Kidney capillary endothelial cell (primary cell): Measurements from ENCODE around the gene GAS6.
"Not testable (repeated sequence)": the region's sequence is repeated elsewhere in the genome, so short reads cannot be mapped to it uniquely, and the experiment has no call there.

Experiments used
- DNase-seq: peaks from one replicate; pipeline ENCODE4 v3.0.0-alpha.2; 2018; ENCODE audit warnings: low spot score

The GAS6 gene

GRCh38 chr13:113863524-113864272 is at the start of gene GAS6:
Gene GAS6, minus strand, starts transcription at chr13:113864076. Its CDS starts 156 bp downstream, at chr13:113863920.
- peak; percentile 42 for DNase-seq

DNA sequence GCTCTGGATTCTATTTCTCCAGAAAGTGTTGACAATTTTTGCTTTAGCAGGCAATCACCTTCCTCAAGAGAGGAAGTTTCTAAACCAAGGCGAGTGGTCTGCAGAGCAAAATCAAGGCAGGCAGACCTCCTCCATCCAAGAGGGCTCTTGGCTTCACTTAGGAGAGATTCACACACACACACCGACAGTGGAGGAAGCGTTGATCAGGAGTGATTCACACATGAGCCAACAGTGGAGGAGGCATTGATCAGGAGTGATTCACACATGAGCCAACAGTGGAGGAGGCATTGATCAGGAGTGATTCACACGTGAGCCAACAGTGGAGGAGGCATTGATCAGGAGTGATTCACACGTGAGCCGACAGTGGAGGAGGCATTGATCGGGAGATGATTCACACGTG is 49.5 kb upstream of the GAS6 start:
- DNase-seq = not testable (repeated sequence)

DNA sequence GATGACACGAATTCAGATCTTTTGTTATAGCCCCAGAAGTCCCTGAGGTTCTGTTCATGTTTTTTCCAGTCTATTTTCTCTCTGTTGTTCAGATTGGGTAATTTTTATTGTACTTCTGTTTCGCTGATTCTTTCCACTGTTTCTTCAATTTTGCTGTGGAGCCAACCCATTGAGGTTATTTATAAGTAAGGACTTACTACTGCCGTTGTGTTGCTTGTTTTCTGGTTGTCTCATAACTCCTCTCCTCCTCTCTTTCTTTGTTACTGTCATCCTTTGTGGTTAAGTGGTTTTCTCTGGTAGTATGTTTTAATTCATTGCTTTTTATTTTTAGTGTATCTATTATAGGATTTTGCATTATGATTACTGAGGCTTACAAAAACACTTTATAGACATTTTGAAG is 48.7 kb upstream of the GAS6 start:
- no peak for DNase-seq

DNA sequence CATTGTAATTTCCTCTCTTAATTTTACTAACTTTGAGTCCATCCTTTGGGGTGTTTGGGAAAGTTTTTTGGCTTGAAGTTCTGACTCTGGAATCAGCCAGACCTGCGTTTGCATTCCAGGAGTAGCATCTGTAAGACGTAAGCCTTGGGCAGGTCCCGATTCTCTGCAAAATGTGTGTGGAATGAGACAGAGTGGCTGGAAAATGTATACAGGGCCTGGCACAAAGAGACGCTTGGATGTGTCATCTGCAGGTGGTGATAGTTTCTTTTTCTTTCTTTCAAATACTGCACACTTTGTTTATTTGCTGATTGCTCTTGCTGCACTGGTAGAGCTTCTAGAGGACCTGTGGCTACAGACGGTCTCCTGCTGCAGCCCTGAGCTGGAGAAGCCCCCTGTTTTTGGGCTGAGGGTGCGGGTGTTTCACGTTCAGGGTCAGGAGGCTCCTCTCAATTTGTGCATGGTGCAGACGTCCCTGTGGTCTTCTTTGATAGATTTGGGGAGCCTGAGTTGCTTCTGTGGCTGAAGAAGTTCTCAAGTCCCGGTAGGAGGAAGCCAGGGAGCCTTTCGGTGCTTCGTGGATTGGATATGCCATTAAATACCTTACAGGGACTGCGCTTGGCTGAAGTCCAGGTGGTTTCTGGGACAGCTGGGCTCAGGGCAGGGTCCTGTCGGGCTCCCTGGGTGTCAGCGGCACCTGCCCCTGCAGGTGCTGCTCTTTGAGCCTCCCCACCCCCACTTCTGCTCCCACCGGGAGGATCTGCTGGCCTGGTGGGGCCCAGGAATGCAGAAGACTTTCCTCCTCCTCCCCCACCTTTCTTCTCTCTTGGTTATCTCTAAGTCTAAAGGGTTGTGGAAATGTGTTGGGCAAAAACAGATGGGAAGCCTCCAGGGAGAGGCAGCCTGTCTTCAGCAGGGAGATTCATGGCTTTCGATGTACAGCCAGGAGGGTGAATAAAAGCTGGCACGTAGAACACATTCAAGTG is 44.0 kb upstream of the GAS6 start:
- DNase-seq = no peak

DNA sequence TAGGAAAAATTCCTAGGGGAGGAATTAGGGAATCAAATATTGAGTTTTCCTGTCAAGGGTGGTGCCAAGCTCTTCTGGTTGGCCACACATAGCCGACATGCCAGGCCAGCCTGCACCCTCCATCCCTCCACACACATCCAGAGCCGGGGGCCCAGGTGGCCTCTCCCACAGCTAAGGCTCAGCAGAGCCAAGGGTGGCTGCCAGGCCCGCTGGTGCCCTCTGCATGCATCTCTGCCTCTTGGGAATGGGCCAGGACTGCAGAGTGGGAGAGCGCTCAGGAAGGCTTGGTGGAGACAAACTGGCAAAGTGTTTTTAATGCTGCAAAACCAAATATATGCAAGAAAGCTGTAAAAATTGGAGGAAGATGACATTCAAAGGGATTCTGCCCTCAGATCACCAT is 42.7 kb upstream of the GAS6 start:
- DNase-seq = no peak

- no peak for DNase-seq
Measured at GRCh38 chr13:113905942-113906341, 42.1 kb upstream of the GAS6 start.

DNA sequence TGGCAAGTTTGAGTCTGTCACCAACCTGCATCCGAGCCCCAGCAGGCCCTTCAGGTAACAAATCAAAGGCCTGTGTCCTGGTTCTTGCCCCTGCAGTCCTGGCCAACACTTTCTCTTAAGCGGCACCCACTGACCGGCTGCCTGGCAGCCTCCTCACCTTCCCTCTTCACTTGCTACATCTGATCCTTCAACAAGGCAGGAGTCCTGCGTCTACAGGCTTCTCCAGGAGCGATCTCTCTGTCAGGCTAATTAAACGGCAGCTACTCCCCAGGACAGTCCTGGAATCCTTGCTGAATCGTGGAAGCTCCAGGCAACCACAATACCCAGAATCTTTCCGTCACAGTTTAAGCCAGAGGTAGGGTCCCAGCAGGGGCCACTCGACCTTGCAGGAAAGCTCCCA is 41.1 kb upstream of the GAS6 start:
- no peak for DNase-seq

- peak; percentile 37 for DNase-seq
Measured at GRCh38 chr13:113904411-113904810, 40.5 kb upstream of the GAS6 start.

DNA sequence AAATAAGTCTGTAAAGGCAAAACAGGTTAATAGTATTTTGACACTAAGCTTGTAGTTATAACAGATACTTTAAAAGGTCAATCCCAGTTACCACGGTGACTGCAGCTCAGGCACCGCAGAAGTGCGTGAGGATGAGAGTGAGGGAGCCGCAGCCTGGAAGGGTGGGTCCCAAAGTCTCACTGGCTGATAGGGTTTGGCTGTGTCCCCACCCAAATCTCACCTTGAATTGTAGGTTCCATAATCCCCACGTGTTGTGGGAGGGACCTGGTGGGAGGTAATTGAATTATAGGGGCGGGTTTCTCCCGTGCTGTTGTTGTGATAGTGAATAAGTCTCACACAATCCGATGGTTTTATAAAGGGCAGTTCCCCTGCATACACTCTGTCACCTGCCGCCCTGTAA is 40.0 kb upstream of the GAS6 start:
- no peak for DNase-seq

DNA sequence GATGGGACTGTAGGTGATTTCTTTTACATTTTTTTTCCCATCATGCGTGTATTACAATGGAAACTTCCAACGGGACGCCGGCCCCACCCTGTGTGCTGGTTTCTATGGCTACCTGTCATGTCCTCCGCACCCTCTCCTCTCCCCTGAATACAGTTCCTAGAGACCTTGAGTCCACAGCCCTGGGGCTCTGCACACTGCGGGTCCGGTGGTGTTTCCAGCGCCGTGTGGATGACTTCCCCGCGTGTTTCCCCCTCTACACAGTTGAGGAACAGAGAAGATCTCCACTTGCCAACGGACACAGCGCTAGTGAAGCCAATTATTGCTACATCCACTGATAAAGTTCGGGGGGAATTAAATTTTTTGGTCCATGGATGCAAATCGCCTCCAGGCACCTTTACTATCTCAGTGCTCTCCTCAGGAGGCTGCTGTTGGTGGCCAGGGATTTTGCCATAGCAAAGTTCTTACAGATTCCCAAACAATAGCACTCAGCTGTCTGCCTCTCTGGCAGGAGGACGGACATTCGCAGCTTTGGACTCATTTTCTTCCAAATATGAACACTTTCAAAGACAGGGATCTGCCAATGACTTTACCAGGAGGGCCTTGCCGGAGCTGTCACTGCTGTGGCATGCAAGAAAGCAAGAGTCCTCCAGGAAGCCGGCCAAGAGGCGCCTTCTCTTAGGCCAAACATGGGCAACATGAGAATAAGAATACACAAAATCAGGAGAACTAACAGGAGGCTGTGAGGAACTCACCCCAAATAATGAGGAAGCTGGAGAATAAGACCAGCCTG is 39.3 kb upstream of the GAS6 start:
- DNase-seq = no peak

- DNase-seq = no peak
Measured at GRCh38 chr13:113902481-113902880, 38.6 kb upstream of the GAS6 start.

GRCh38 chr13:113901642-113902041 is 37.8 kb upstream of the GAS6 start:
- no peak for DNase-seq

GRCh38 chr13:113901231-113901630 is 37.4 kb upstream of the GAS6 start:
- DNase-seq = no peak

DNA sequence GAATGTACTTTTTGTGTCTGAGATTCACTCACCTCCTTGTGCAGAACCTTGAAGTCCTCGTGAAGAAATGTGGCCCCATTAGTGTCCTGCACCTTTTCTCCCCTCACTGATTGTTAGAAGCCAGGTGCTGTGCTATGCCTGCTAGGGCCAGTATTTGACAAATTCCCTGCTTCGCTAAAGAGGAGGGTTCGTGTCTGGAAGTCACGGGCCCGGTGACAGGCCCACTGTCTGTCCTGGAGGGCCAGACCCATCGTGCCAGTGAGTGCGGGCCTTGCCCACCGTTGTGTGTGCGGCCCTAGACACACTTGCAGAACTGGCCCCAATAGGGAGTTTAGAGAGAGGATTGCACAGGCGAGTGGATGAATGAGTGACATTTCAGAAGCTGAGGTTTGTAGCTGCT is 36.8 kb upstream of the GAS6 start:
- no peak for DNase-seq

- DNase-seq = no peak
Measured at GRCh38 chr13:113898391-113898790, 34.5 kb upstream of the GAS6 start.

DNA sequence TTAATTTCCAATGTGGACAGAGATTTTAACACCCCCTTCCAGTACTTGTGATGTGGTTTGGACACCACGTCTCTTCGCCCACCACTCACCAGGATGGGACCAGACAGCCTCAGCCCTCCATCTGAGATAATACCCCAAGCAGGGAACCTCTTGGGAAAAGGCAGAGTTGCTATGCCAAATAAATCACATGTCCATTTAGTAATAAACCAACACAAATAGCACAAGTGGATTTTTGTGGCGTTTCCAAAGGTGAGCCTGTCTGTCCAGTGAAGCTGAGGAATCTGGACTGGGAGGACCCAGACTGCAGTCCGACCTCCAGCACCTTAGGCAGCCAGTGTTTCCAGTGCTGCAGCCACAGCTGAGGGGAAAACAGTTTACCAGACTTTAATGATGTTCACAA is 34.1 kb upstream of the GAS6 start:
- no peak for DNase-seq

DNA sequence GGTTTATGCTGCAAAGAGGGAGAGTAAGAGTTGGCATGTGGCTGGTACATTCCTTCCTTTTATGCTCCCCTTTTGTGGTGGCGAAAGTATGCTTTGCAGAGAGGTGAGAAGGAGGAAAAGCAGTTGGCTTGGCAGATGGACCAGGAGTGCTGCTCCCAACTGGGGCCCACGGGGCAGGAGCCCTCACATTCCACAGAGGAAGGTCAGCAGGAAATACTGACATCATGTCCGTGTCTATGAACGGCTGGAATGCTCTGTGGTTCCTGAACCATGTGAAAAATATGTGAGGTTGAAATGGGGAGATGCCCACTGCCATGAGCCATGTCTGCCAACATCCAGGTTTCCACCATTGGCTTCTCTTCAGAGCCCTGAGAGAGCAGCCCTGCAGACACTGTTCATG is 33.3 kb upstream of the GAS6 start:
- DNase-seq = peak; percentile 87

DNA sequence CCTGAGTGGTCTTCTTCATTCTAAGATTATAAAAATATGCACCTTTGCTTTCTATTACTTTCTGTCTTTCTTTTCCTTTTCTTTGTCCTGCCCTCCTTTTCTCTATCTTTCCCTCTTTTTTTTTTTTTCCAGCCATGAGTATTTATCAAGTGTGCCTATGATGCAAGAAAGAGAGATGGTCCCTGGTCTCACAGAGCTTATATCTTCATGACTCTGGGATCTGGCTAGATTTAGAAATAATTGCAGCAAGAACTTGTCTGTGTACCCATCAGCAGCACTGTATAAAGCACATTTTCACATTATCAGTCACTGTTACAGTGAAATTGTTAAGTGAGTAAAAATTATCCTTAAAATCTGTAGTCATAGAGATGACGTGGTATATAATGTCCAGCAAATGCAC is 31.6 kb upstream of the GAS6 start:
- DNase-seq = no peak

- no peak for DNase-seq
Measured at GRCh38 chr13:113890774-113891480, 27.1 kb upstream of the GAS6 start.

DNA sequence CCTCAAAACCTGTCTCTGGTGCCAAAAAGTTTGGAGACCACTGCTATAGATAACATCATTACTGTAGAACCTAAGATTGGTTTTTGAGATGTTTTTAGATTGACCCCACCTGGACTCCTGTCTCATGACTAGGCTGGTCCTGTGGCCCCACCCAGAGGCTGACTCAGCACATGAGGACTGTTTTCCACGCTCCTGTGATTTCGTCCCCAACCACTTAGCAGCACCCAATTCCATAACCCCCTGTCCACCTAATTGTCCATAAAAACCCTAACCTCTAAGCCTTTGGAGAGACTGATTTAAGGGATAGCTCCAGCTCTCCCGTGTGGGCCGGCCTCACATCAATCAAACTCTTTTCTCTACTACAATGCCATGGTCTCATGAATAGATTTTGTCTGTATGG is 25.6 kb upstream of the GAS6 start:
- no peak for DNase-seq

GRCh38 chr13:113888701-113889330 is 24.9 kb upstream of the GAS6 start:
- DNase-seq = no peak
